Left hindlimb (tissue), 1 donor: Measurements from ENCODE around the gene TEKT1.
"Not testable (repeated sequence)": the region's sequence is repeated elsewhere in the genome, so short reads cannot be mapped to it uniquely, and the experiment has no call there.

Experiments
- DNase-seq: peaks from one replicate; pipeline ENCODE4 v3.0.0-alpha.2; 2018

The TEKT1 gene

DNA sequence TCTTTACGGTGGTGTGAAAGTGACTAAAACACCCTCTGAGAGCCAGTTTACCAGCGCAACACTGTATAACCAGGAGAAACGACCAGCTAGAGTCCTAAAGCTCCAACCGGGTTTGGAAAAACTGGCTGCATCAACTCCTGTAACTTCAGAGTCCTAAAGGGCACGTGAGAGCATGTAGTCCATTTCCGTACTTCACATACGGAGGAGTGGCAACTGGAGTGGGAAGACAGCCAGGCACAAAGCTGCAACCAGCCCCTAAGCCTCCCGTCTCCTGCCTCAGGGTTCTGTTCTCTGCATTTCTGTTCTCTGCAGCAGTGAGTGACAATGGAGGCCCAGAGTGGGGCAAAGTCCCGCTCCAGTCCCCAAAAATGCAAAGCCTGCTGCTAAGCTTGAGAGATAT, 19.2 kb downstream of the TEKT1 start:
- no peak for DNase-seq

DNA sequence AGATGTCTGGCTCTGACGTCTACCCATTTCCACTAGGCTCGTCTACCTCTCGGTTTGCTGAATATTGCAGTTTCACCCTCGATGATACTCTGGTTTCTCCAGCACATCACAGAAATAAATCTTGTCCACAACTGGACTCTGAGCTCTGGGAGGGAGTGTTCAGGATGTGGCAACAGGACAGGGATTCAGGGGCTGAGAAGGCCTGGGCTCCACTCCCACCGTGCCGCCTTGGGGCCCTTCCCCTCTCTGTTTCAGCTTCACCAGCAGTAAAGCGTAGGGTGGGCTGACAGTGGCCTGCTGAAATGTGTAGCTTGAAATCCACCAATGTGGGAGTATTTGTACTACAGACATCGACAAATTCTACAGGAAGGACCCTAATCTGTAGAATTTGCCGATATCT, 20.0 kb downstream of the TEKT1 start:
- DNase-seq = no peak

DNA sequence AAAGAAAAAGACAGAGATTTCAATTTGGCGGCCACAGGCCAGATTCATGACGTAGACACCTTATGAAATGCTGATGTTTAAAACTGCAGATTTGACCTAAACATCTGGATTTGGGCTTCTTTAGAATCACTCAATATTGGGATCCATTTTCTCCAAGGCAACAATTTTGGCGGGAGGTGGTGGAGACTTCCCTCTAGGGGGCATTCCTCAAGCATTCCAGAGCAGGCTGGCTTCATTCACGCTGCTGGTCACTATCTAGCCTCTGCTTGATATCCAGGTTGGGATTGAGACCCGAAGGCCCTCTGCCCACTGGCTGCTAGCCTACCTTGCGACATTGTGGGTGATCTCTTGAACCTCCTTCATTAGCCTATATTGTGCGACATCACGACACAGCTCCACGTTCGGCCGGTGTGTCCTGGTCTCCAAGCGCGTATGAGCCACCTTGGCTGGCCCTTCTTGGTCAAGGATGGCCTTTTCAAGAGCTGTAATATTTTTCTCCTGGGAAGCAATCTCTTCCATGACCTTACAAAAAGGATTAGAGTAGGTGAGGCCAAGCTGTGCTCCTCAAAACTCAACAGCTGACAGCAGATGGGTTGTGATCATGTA, 31.0 kb downstream of the TEKT1 start:
- no peak for DNase-seq

DNA sequence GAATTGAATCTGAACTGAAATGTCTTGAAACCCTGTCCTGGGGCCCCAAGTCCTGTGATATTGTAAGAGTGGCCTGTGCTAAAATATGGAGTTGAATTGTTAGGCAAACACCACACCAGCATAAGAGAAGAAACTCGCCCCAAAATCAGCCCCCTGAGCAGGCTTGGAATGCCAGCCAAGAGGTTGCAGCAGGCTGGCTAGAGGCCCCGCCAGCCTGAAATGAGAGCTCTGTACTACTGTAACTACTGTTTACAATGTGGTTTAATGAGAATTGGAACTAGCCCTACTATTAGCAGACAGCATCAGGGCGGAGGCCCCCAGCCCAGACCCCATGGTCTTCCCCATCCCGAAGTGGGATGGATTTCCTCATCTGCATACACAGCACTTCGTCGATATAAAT, 31.8 kb downstream of the TEKT1 start:
- no peak for DNase-seq

DNA sequence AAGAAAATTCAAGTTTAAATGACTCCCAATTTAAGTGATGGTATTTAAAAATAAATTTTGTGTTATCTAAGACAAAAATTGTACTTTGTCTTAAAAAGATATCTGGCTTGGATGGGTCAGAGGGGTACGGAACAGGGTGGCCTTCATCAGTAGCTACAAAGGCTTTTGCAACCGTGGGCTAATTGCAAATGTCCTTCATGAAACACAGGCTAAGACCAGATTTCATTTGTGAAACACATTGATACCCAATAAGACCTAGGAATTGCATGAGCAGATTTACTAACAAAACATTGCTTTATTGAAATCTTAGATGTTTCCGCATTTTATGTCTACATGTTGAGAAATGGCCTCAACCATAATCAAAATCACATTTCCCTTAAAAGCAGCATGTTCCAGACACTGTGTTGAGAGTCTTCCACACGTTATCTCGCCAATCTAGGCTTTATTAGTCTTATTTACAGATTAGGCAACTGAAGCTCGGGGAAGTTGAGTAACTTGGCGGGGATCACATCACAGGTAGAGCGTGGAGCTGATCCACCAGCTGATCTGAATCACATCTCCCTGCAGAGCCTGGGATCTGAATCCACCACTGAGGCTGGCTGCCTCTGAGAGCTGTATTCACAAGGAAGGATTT, 33.7 kb downstream of the TEKT1 start:
- no peak for DNase-seq

DNA sequence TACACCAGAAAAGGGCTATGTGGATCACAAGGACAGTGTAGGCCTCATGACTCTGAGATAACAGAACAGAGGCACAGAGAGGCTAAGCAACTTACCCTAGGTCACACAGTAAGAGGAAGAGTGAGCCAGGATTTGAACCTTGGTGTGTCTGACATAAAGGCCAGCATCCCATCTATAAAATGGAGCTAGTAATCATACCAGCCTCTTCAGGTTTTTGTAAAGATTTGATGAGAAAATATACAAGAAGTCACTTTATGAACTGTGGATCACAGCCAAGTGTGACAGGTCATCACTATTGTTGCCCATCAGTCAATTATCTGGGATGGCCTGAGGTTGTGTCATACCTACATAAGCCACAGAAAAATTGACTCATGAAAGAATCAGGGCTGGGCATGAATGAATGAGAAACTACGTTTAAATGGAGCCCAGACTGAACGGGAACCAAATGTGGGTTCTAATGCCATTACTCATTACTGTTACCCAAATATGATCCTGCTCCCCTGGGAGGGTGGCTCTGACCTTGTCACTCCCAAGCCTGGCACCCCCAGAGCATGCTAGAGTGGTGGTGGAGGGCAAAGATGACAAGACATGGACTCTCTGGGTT, 34.5 kb downstream of the TEKT1 start:
- DNase-seq = no peak

DNA sequence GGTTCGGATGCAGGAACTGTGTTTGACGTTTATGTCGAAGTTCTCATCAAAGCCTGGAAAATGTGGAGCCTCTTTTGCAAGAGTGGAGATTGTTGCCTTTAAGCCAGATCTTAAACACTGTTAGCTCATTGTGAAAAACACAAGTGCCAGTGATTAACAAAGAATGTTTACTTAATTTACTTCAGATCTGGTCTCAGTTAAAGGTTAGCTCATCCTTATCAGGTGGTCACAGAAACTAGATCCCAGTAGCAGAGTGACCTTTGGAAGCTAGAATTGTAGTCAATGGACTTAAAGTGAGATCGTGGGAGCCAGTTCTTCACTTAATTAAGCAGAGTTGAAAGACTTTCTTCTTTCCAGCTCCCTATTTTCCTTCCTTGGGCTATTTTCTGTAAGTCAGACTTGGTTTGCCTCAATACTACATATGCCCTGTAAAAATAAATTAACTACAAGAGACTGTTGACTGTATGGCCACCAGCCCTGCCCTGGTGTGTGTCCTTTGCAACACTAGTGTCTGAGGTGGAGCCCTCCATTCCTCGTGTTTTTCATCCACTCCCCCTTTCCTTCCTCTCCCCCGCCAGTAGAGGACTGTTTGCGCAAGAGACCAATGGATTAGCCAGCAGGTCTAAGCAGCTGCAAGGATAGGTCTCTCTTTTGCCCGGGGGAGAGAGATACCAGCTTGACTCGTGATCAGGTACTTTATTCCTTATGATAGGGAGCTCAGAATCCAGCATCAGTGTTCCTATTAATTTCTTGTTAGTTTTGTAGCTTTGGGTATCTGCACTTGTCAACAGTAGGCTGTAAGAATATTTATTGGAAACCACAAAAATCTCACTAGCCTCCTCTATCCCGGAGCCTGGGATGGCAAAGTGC, 35.3 kb downstream of the TEKT1 start:
- no peak for DNase-seq

DNA sequence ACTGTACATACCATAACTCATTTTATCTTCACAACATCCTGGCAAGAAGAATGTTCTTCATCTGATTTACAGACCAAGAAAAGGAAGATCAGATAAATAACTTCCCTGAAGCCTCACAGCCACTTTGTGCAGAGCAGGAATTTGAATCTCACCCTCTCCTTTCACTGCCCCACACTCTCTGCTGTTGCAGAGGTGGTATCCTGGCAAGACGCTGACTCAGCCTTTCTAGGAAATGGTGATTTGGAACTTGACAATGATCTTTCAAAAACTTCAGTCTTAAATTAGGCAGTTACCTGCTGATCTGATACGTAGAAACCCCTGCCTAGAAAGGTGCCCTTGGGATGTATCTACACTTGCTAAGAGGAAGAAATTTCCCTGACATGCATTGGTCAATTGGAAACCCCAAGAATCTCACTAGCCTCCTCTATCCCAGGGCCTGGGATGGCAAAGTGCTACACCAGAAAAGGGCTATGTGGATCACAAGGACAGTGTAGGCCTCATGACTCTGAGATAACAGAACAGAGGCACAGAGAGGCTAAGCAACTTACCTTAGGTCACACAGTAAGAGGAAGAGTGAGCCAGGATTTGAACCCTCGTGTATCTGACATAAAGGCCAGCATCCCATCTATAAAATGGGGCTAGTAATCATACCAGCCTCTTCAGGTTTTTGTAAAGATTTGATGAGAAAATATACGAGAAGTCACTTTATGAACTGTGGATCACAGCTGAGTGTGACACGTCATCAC, 37.6 kb downstream of the TEKT1 start:
- DNase-seq = no peak

DNA sequence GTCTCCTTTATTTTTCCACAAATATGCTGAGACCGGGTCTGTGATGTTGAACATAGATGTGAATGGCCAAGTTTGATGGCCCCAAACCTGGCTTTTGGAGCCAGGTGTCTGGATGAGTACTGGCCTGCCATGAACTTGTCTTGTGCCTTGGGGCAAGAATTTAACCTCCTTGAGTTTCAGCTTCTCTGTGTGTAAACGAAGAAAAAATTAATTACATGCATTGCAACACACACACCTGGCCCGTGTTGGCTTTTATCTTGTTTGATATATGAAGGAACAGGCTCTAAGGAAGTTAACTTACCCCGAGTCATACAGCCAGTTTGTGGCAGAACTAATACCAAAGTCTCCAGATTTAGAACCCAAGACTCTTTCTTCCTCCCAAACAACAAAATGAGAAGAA, 42.4 kb downstream of the TEKT1 start:
- DNase-seq = no peak

DNA sequence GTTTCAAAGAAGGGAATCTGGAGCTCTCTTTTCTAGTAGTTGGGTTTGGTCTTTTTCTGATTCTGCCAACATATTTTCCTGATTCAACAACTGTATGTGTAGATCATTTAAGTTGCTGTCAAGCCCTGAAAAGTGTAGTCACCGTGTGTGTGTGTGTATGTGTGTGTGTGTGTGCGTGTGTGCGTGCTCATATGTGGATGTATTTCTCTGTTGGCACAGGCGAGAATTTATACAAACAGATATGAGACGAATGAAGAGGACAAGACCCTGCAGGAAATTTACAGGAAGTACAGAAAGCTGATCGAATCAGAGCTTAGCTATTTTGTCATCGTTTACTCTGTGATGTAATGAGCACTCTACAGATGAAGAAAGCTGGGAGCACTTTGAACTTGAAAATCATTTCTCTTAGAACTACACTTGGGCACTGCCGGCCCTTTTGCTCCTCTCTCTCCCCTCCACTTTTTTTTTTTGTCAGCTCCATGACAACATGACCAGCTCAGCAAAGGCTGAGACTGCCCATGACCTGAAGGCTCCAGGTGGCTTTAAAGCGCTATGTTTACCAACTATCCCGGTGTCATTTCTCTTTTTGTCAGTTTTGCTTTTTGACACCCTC, 44.3 kb downstream of the TEKT1 start:
- no peak for DNase-seq

DNA sequence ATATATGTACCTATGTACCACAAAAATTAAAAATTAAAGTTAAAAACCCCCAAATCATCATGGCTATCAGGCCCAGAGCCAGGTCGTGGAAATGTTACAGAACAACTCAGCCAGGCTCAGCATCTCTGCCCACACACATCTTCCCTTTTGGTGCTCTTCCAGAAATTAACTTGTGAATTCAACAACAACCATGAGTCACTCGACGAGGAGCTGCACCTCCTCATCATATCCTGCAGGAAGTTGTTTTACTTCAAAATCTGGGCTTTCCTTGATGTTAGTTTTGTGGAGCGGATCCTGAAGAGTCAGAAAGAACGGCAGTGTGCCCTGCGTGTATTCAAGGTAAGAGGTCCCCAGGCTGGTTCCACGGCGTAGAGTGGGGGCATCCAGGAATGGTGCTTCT, 44.9 kb downstream of the TEKT1 start:
- DNase-seq = no peak

DNA sequence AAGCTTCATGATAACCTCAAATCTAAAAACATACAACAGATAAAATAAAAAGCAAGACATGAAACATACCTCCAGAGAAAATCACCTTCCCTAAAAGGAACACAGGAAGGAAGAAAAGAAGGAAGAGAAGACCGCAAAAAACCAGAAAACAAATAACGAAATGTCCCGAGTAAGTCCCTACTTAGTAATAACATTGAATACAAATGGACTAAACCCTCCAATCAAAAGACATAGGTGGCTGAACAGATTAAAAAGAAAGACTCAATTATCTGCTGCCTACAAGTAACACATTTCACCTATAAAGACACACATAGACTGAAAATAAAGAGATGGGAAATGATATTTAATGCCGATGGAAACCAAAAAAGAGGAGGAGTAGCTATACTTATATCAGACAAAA, 49.3 kb downstream of the TEKT1 start:
- DNase-seq = no peak

DNA sequence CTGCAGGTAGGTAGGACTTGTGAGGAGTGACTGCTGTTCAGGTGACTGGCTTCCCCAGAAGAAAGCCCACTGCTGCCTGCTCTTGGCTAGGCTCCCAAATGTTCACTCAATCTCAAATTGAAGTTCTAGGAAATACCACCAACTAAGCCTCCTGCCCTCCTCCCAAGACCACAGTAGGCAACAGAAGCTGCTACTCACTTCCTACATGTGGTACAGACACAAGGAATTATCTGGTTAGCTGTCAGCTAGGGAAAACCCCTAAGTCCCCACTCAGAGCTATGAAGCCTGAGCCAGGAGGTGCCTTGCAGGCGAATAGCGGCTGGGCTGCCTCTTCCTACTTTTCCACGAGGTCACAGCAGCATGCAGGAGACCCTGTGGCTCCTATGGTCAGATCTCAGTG, 50.6 kb downstream of the TEKT1 start:
- no peak for DNase-seq

DNA sequence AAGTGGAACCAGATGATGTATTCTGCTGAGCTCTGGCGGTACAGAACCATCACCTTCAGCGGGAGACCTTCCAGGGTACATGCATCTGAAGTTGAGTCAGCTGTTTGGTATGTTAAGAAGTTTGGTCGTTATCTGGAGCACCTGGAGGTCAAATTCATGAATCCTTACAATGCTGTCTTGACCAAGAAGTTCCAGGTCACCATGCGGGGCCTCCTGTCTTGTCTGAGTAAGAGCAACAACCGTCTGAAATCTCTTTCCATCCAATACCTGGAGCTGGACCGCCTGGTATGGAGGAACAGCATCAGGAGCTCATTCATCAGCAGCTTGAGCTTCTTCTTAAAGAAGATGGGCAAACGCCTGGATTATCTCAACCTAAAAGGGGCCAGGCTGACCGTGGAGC, 51.5 kb downstream of the TEKT1 start:
- no peak for DNase-seq

DNA sequence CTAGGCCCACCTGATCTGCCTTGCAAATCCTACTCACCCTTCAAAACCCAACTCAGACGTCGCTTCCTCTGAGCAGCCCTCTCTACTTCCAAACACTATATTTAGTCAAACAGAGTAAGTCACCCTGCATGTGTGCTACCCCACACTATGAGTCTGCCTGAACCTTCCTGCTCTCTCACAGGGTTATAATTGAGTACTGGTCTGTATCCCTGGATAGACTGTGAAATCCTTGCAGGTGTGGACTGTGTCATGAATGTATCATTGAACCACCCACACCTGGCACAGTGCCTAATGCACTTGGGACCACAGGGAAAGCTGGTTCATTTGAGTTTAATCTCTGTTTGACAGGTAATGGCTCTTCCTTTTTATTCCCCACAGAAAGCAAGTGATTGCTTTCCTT, 52.1 kb downstream of the TEKT1 start:
- no peak for DNase-seq

DNA sequence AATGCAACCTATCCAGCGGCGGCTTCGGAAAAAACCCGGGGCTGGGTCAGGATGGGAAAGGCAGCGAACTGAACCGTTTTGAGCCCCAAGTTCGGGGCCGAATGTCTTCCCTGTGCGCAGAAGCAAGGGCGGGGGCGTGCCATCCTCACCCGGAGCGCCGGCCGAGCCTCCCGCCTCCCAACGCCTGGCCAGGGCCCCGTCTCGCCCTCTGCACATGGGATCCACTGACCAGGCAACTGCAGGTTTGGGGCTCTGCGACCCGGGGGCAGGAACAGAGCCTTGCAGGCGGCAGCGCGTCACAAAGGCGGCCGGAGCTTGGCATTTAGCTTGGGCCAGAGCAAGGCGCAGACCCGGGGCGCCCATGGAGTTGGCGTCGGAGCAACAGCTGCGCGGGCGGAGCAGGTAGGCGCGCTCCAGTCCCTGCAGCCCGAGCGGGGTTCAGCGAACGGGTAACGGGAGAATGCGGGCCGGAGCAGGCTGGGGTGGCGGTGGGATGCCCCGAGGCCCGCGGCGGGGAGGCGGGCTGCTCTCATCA, 55.6 kb downstream of the TEKT1 start, which contains the start of gene FBXO39:
TSS of gene FBXO39 (plus strand) at position 345 of the 535 bp plus-strand sequence. CDS start 3,654 bp downstream, outside the sequence.
- no peak for DNase-seq

DNA sequence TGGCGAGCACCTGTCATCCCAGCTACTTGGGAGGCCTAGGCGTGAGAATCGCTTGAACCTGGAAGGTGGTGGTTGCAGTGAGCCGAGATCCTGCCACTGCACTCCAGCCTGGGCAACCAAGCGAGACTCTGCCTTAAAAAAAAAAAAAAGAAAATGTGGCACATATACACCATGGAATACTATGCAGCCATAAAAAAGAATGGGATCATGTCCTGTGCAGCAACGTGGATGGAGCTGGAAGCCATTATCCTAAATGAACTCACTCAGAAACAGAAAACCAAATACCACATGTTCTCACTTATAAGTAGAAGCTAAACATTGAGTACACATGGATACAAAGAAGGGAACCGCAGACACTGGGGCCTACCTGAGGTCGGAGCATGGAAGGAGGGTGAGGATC, 56.6 kb downstream of the TEKT1 start:
- DNase-seq = not testable (repeated sequence)

DNA sequence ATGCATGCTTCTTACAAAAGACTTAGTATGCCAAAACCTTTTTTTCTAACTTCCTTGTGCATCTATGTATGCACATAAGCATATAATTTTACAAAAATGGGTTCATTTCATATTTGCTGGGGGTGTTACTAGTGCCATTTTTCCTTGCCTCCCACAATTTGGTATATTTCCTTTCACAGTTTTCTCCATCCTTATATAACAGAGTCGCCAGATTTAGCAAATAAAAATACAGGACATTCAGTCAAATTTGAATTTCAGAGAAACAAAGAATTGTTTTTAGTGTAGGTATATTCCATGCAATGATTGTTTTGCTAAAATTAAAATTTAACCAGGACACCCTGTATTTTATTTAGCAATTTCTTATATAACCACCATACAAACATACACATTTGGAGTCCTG, 59.5 kb downstream of the TEKT1 start:
- DNase-seq = no peak

DNA sequence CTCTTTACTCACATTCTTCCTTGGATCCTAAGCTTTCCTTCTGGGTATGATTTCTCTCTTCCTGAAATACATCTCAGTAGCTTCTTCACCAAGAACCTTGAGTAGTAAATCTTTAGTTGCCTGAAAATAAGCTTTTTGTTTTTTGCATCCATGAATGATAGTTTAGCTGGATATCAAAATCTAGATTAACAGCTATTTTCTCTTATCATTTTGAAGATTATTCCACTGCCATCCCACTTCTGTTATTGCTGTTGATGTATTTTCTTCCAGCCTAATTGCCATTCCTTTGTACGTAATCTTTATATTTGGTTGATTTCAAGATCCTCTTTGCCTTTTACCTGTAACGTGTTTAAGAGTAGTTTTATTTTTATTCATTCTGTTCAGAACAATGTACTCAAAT, 63.1 kb downstream of the TEKT1 start:
- no peak for DNase-seq

DNA sequence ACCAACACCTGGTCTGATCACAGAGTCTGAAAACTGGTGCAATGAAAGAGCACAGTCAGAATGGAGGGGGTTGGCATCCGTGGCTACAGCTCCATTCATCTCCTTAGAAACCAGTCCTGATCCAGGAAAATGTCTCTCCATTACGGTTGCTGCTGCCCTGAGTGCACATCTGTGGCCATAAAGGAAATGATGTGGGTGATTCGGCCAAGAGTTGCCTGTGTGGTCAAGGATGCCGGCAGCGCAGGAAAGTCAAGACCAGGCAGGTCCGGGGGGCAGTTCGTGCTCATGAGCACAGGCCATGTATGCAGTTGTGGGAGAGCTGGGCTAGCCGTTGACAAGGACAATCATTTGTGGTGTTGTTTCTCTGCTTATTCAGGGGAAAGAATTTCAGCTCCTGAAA, 69.8 kb downstream of the TEKT1 start:
- DNase-seq = no peak

DNA sequence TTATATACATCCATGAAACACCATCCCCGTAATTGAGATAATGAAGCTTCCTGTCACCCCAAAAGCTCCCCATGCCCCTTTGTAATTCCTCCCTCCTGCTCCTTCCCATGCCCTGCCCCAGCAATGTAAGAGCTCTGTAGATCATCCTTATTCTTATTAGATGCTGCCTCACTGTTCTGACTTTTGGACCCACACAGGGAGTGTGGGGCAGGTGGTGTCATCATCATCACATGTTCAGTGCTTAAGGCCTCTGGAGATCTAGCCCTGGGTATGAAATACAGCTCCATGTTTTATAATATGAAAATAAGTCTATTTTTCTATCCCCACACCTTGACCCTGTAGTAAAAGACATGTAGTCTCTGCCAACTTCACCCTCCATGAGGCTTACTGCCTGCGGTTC, 73.8 kb downstream of the TEKT1 start:
- DNase-seq = no peak

DNA sequence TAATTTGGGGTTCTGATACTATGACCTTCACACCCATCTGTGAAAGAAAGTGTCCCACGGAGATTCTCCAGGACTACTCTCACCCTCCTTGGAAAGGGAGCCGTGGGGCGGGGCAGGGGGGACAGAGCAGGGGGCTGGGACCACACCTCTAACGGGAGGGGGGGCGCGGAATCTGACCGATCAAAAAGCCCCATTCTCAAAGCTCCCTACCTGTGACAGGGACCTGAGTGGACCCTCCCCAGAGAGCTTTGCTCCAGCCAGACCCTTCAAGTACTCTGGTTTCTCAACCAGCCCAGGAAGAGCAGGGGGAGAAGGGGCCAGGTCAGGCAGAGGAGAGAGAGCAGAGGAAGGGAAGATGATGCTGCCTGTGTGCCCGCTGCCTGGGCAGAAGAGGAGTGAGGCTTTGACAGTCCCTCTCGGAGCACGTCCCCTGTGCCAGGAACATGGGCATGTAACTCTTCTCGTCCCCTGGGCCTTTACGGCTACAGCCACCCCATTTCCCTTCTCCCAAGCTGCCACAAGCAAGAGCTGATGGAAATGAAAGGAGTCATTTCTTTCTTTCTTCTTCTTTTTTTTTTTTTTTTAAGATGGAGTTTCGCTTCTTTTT, 75.0 kb downstream of the TEKT1 start:
- DNase-seq = no peak
